ENCODE data around the gene SOX14.

The SOX14 gene

DNA sequence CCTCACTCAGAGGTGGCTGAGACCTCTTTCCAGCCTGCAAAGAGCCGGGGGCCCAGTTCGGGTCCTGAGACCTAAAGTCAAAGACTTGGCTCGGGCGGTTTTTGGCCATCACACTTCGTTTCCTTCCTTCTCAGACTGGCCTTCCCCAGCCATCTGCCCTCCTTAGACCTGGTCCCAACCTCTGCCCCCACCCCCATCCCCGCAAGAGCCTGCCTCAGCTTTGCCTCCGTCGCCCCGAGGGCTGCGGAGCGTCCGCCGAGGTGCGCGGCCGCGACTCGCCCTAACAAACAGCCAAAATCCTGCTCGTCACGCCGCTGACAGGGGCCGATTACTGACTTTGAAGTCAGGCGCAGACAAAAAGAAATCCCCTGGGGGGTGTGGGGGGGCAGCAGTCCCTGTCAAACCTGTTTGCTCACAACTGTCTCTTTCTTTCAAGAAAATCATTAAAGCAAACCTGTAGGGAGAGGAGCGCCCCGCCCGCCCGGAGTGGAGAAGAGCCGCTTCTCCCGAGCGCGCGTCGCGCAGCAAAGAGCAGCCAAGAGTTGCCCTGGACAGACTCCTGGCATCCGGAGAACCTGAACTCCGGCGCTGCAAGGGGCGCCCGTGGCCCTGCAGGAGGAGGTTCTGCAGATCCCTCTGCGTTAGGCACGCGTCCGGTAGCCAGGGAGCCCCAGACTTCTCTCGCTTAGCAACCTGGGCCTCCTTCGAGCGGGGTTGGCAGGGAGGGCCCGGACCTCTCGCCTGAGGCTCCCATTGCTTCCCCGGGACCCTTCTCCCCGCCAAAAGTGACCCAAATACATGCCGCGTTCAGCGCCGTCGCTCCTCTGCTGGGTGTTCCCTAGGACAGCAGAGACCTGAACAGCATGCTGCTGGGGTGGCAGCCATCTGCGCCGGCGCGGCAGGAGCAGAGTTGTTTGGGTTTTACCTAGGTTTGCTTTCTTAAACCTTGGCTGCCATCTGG, 4.5 kb downstream of the SOX14 start:
- DNase-seq: peak; percentile 22

DNA sequence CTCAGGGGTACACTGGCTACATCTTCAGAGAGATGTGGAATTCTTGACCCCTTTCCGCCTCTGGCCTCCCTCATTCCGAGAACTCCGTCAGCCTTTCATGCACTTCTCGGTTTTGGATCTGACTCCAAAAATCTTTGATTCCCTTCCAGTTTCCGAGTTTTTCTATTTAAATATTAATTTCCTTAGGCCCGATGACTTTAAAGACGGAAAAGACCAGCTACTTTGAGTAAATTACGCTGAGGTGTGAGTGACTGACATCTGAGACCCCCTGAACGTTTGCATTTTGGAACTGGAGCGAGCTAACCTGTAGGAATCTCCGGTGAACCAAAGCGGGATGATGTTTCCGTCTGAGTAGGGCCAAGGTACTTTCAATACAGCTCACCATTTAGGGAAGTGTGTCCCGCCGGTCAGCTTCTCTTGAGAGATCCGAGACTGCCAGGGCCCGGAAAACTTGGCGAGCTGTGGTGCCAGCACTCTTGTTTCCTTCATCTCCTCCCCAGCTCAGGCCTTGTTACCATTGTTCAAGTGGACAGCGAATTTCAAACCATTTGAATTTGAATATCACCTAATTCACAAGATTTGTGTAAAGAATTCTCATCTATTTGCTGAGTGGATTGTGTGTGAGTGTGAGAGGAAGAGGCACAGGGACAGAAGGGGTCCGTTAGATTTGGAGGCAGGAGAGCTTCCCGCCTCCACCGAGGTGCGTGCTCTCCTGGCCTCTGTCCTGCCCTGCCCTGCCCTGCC, 5.4 kb downstream of the SOX14 start:
- no peak for DNase-seq

DNA sequence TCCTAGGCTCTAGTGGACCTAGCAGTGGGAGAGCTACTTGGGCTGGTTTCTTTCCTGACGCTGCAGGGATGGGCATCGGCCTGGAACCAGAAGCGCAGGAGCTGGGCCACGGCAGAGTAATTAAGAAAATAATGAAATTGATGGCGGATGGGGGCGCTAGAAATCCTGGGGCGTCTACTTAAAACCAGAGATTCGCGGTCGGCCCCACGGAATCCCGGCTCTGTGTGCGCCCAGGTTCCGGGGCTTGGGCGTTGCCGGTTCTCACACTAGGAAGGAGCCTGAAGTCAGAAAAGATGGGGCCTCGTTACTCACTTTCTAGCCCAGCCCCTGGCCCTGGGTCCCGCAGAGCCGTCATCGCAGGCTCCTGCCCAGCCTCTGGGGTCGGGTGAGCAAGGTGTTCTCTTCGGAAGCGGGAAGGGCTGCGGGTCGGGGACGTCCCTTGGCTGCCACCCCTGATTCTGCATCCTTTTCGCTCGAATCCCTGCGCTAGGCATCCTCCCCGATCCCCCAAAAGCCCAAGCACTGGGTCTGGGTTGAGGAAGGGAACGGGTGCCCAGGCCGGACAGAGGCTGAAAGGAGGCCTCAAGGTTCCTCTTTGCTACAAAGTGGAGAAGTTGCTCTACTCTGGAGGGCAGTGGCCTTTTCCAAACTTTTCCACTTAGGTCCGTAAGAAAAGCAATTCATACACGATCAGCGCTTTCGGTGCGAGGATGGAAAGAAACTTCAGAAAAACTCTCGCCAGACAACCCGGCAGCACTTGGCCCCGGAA, 6.1 kb downstream of the SOX14 start:
- no peak for DNase-seq

DNA sequence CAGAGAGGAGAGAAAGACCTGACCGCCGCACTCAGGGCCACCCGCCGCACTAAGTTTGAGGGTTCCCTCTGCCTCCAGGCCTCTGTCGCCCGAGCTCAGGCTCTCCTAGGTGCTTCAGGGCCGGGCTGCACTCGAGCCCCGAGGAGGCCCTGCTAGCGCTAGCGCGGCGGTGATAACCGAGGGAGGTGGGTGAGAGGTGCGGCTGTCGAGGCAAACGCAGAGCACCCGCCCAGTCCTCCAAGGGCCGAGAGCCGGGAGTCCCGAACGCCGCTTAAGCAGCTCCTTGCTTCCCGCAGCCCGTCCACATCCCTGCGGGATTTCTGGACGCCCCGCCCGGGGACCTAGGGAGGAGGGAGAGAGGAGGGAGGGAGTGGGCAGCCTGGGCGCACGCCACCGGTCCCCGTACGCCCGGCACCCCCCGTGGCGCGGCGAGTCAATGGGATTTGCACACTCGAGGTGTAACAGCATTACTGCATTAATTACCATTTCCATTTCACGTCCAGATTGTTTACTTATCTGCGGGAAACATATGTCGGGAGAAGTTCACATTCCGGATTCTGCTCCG, 6.8 kb downstream of the SOX14 start:
- no peak for DNase-seq

DNA sequence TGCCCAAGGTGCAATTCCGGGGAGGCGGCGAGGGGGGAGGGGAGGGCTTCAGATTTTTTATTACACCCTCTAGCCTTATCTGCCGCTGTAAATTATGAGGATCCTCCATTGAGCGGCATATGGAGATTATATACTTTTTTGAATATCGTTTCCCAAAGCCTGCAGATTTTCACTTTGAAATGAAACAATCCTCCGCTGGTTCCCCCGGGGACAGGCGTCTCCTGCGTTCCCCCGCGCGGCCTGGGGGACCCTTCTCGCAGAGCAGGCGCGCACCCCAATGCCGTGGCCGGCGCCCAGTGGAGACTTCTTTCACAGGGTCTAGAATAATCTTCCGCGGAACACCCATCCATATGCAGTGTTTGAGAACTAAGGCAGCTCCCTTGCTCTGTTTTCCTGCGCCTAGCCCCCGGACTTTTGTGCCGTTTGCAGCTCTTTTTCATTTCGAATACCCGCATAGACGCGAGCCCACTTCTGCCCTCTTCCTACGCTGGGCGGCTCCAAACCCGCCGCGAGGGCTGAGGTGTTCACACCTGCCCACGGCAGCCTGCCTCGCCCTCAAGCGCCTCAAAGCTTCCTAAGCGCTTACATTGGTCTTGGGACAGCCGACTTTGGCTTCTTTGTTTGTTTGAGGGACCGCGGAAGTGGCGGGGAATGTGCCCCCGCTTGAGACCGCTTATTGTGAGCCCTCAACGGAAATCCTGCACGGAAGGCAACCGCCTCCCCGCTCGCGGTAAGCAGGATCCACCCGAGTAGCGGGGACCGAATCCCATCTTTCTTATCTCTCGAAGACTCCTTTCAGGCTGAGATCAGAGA, 7.5 kb downstream of the SOX14 start:
- DNase-seq: no peak

DNA sequence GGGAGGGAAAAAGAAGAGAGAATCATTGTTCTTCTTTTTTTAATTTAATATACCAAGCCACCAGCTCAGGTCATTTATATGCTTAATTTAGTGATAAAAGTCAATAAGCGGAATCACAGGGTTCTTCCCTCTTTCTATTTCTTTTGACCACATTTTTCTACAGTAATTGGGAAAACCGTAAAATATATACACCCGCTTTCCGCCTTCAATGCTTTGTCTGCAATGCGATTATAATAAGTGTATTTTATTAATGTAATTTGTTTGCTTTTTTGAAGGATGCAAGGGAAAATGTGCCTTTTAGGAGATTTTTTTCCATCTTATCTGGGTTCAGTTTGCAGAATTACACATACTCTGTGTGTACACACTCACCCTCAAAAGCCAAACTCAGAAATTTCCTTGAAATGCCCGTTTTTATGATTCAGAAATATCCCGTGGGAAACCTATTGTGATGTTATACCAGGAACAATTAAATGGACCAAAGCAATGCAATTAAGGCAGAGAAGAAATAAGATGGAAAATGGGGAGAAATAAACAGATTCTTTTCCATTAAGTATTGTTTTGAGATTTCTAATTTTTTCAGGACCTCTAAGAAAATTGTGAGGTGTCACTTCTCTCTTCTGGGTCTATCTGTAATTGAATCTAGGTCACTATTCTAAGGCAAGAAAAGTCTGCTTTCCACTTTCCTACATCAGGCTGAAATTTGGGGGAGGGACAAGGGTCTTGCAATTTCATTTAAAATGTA, 8.3 kb downstream of the SOX14 start:
- no peak for DNase-seq

DNA sequence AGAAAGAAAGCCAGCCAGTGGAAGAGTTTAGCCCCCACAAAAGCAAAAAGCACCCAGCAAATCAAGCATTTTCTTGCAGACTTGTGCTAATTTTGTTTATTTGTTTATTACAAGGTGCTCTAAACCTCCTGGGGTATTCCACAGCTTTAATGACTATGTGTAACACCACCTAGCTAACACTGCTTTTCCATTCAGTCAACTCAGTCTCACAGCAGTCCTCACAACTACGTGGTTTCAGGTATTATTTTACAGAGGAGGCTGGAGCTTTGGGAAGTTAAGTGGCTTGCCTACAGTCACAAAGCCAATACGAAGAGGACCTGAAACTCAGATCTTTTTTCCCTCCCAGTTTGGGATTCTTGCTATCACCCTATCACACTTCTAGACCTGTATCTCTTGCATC, 14.8 kb downstream of the SOX14 start:
- no peak for DNase-seq

DNA sequence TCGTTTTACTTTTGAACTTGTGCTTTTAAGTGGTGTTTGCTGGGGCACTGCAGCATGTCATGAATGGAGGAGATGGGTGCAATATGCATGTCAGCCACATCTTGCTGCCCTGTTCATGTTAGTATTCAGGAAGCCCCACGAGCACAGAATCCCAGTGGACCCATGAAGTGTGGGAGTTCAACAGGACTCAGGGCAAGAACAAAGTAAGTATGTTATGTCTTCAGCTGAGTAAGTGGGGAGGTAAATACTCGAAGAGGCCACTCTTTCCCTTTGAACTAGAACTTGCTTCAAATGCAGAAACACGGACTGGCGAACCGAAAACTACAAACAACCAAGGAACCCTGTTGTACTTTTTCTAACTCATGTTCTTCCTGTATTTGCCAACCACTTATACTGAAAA, 23.4 kb downstream of the SOX14 start:
- DNase-seq: no peak

DNA sequence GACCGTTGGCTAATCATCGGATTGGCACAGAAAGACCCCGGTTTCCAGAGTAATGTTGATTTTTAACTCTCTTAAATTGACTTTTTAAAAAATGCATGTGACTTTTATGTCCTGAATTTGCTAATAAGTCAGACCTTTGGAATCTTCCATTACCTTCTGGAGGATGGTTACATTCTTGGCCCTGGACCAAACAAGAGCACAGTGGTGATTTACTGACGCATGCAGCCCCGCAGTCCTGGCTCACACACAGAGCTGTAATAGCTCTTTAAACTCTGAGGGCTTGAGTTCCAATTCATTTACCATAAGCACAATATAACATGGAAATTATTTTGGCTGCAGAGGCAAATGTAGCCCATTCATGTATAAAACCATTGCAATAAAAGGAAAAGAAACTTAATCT, 25.1 kb downstream of the SOX14 start:
- DNase-seq: no peak

DNA sequence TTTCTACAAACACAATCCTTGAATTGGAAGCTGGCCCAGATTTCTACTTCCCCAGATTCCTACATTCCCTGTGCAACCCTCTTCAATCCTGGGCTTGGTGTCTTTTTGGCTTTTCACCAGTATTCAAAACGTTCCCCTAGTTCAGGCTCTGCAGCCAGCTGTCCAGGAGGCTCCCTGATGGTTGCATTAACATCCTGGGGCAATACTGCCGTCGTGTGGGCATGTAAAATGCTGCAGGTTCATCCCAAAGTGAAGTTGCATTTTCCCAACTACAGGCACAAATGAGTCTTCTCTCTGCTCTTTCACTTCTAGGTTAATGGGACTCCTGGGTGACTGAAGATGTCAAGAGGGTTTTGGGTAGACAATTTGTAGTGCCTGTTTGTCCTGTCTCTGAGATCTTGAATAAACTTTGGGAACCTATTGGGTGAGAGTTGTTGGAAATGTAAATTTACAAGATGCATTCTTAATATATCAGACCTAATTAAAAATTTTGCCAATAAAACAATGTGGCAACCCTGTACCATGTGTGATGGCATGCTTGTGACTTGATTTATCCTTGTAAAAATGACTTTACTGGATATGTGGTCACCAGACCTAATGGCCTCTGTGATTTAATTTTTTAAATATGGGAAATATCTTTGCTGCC, 28.6 kb downstream of the SOX14 start:
- DNase-seq: peak; percentile 32

DNA sequence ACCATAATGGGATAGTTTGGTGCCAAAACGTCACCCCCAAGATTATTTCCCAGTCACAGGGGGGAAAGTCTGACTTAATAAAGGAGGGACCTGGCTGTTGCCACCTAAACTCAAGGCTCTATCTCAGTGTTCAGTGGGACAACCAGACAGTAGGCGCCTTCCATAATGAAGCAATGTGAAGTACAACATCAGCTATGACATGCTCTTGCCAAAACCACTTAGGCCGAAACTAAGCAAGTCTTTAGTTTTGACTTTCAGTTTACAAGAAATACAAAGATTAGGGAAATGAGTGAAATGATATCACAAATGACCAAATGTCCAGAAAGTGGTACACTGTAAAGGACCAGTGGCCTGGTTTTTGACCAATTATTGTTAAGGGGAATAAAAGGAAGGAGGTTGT, 32.9 kb downstream of the SOX14 start:
- no peak for DNase-seq

DNA sequence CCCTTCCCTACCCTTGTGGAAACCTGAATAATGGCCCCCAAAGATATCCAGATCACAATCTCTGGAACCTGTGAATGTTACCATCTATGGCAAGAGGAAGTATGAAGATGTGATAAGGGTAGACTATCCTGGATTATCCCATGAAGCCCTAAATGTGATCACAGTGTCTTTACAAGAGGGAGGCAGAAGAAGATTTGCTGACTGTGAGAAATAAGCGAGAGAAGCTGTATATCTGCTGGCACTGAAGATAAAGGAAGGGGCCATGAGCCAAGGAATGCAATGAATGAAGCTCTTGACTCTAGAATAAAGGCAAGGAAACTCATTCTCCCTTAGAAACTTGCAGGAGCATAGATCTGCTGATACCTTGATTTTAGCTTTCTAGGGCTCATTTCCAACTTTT, 39.1 kb downstream of the SOX14 start:
- DNase-seq: no peak

DNA sequence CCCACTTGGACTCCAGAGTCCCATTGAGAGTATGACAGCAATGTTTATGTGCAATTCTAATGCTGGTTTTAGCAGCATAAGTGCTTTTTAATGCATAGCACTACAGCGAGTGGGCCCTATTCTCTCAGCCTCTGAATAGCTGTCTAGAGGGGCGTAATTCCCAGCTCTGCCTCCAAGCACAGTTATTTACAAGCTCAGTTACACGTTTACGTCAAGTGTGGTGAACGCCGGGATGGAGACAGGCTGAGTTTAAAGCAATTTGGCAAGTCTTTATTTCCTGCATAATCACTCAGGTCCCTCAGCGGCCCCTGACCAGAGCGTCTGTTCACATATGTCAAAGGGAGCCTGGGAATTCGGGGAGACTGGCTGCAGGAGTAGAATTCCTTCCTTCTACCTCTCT, 43.9 kb downstream of the SOX14 start:
- DNase-seq: no peak

DNA sequence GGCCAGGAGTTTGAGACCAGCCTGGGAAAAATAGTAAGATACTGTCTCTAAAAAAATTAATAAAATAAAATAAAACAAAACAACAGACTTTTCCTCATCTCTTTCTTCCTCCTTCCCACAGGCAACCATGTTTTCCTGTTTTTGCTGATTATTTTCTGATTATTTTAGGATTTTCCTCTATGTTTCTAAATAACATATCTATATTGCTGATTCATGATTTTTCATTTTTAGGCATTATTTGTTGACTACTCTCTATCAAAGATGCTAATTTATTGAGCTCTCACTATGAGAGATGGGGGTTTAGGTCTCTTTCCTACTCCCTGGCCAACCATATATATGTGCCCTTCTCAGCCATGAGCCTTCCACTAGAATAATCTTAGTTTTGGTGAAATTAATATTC, 45.4 kb downstream of the SOX14 start:
- no peak for DNase-seq

DNA sequence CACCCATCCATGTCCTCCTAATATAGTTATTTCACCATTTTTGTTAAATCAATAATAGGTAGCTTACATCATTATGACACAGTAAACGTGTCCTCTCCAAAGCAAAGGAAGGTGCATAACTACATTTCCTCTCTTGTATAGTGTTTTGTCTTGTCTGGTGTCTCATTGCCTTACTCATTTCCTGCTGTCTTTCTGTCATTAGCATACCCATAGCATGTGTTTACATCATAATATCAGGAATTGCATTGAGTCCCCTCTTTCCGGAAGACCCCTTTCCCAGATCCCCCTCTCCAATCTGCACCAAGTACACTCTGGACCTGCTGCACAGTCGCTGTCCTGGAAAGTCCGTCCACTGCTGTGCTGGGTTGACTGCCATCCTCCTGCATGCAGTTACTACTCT, 47.9 kb downstream of the SOX14 start:
- no peak for DNase-seq

DNA sequence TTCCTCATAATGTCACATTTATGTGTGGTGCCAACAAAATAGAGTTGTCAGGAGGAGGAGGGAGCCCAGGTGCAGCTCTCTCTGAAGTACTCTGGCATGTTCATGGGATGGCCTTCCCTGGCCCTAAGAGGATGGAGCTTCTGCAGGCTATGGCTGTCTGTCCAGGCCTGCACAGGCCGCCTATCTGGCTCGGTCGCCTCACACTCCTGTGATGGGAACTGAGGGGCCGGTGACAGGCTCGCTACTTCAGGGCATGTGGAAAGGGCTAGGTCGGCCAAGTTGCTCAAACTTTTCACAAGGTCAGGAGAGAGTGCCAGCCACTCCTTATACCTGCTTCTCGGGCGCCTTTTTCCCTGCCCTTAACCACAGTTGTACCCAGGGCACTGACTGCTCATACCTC, 51.1 kb downstream of the SOX14 start:
- no peak for DNase-seq

All from right hindlimb (tissue), 1 donor.